Neural cell (in vitro differentiated cells): Measurements from ENCODE around the gene SELENOW. TPM values are rescaled to one million over a fixed set of nuclear protein-coding genes. Genes with fewer than 3 reads are reported as not detected.

Experiments
- H2AFZ ChIP-seq: fragments of 200-600, 300-800 bp; sonication (generic), shearing (Covaris generic); 2 replicates; pipeline ENCODE4 v1.6.0; 2014; ENCODE audit warnings: low read depth, mild to moderate bottlenecking, antibody characterized with exemption, low read length, moderate library complexity
- H3F3A ChIP-seq: fragments of 200-600 bp; shearing (Covaris generic); 2 replicates; pipeline ENCODE4 v1.6.1; 2016; ENCODE audit warnings: mild to moderate bottlenecking, moderate library complexity, mixed read lengths, antibody characterized with exemption, low read length; ENCODE audit not compliant: insufficient read depth, poor library complexity, severe bottlenecking
- H3K27ac ChIP-seq: fragments of 200-600, 300-800 bp; sonication (generic), shearing (Covaris generic); 2 replicates; pipeline ENCODE4 v1.5.1; 2014; ENCODE audit warnings: mild to moderate bottlenecking, low read length, moderate library complexity
- H3K27me3 ChIP-seq: fragments of 300-800, 200-600 bp; sonication (generic), shearing (Covaris generic); 2 replicates; pipeline ENCODE4 v1.6.0; 2014; ENCODE audit warnings: mild to moderate bottlenecking, low read depth, low read length, moderate library complexity; ENCODE audit not compliant: insufficient read depth
- H3K36me3 ChIP-seq: fragments of 300-800, 200-600 bp; sonication (generic), shearing (Covaris generic); 2 replicates; pipeline ENCODE4 v1.5.1; 2014; ENCODE audit warnings: mild to moderate bottlenecking, antibody characterized with exemption, low read length, moderate library complexity; ENCODE audit not compliant: insufficient read depth
- H3K4me2 ChIP-seq: fragments of 300-800, 200-600 bp; sonication (generic), shearing (Covaris generic); 2 replicates; pipeline ENCODE4 v1.6.0; 2014; ENCODE audit warnings: mild to moderate bottlenecking, low read length
- H3K4me3 ChIP-seq: fragments of 300-800, 200-600 bp; sonication (generic), shearing (Covaris generic); 2 replicates; pipeline ENCODE4 v1.5.1; 2014; ENCODE audit warnings: mild to moderate bottlenecking, low read length, moderate library complexity
- H3K79me2 ChIP-seq: fragments of 200-600 bp; shearing (Covaris generic); replicated peaks from 2 replicates; pipeline ENCODE4 v1.6.0; 2014; ENCODE audit warnings: mild to moderate bottlenecking, low read length, moderate library complexity; ENCODE audit not compliant: insufficient read depth
- H3K9ac ChIP-seq: fragments of 300-800, 200-600 bp; sonication (generic), shearing (Covaris generic); 2 replicates; pipeline ENCODE4 v1.6.1; 2016; ENCODE audit warnings: mild to moderate bottlenecking, low read length, mixed read lengths
- H3K9me2 ChIP-seq: fragments of 200-600 bp; shearing (Covaris generic); 2 replicates; pipeline ENCODE4 v1.6.1; 2016; ENCODE audit warnings: mild to moderate bottlenecking, low read length, mixed read lengths; ENCODE audit not compliant: insufficient read depth
- H3K9me3 ChIP-seq: fragments of 200-600, 300-800 bp; sonication (generic), shearing (Covaris generic); 2 replicates; pipeline ENCODE4 v1.6.1; 2016; ENCODE audit warnings: mild to moderate bottlenecking, mixed run types, low read length, moderate library complexity, mixed read lengths
- H4K20me1 ChIP-seq: fragments of 200-600 bp; shearing (Covaris generic); 2 replicates; pipeline ENCODE4 v1.6.1; 2016; ENCODE audit warnings: mild to moderate bottlenecking, mixed run types; ENCODE audit not compliant: insufficient read depth
- CTCF ChIP-seq: fragments of 450-650 bp; IDR thresholded peaks from 2 replicates; pipeline ENCODE4 v1.5.1; 2014; ENCODE audit warnings: antibody characterized with exemption, mild to moderate bottlenecking, moderate library complexity; ENCODE audit not compliant: poor library complexity, severe bottlenecking
- EP300 ChIP-seq: fragments of 450-650 bp; conservative IDR thresholded peaks from 2 replicates; pipeline ENCODE4 v1.6.1; 2014; ENCODE audit warnings: antibody characterized with exemption, mild to moderate bottlenecking, moderate library complexity; ENCODE audit not compliant: poor library complexity, severe bottlenecking
- EZH2 ChIP-seq: fragments of 200-600, 300-800 bp; shearing (Covaris generic), sonication (generic); IDR thresholded peaks from 2 replicates; pipeline ENCODE4 v1.6.1; 2014; ENCODE audit warnings: antibody characterized with exemption, low read length, borderline replicate concordance, mild to moderate bottlenecking; ENCODE audit not compliant: insufficient read depth, poor library complexity, severe bottlenecking
- MXI1 ChIP-seq: fragments of 450-650 bp; conservative IDR thresholded peaks from 2 replicates; pipeline ENCODE4 v1.6.1; 2014; ENCODE audit warnings: antibody characterized with exemption, mild to moderate bottlenecking; ENCODE audit not compliant: poor library complexity, severe bottlenecking
- POLR2AphosphoS5 ChIP-seq: IDR thresholded peaks from 2 replicates; pipeline ENCODE4 v1.6.1; 2012
- RAD21 ChIP-seq: fragments of 450-650 bp; conservative IDR thresholded peaks from 2 replicates; pipeline ENCODE4 v1.6.1; 2014; ENCODE audit warnings: antibody characterized with exemption, mild to moderate bottlenecking, moderate library complexity
- REST ChIP-seq: IDR thresholded peaks from 2 replicates; pipeline ENCODE4 v1.6.1; 2012; ENCODE audit warnings: borderline replicate concordance
- SMC3 ChIP-seq: fragments of 450-650 bp; conservative IDR thresholded peaks from 2 replicates; pipeline ENCODE4 v1.6.1; 2014; ENCODE audit warnings: antibody characterized with exemption, mild to moderate bottlenecking, moderate library complexity; ENCODE audit not compliant: poor library complexity
- TAF1 ChIP-seq: IDR thresholded peaks from 2 replicates; pipeline ENCODE4 v1.6.1; 2012; ENCODE audit warnings: low read depth
- polyA plus RNA-seq: library from polyadenylated mRNA; depleted of rRNA; stranded (reverse); fragments of >200 nt; gene quantifications from 2 replicates; pipeline ENCODE4 v1.2.3, GENCODE V29; 2014
- small RNA-seq, 3 experiments: library from RNA; depleted of rRNA; stranded (forward); fragments of <200 nt; gene quantifications; one replicate each; pipeline ENCODE3, GENCODE V24; 2012

Gene SELENOW
- polyA plus RNA-seq, 1 donor from 2014 or later: 811 TPM

GRCh38 chr19:47832723-47833122 lies 54.2 kb downstream of the SELENOW start:
- no peak overlapping the region for H3K4me2 ChIP-seq
- no peak overlapping the region for H3K4me3 ChIP-seq
- TF ChIP-seq EZH2 (no peak), EP300 (no peak), SMC3 (no peak), TAF1 (no peak), POLR2AphosphoS5 (no peak), MXI1 (no peak), RAD21 (no peak), CTCF (no peak), REST (no peak)
- H3K27me3 ChIP-seq: no peaks in the 10 kb centered on the region
- no peaks in the 10 kb centered on the region for H3K9me2 ChIP-seq
- H2AFZ ChIP-seq: no peak overlapping the region
- H3F3A ChIP-seq: no peaks in the 10 kb centered on the region
- no peak overlapping the region for H3K9ac ChIP-seq
- no peak overlapping the region for H3K27ac ChIP-seq
- H4K20me1 ChIP-seq: no peaks in the 10 kb centered on the region
- no peaks in the 10 kb centered on the region for H3K9me3 ChIP-seq
- H3K36me3 ChIP-seq: no peaks in the 10 kb centered on the region
- no peaks in the 10 kb centered on the region for H3K79me2 ChIP-seq

Small RNA genes lying within 50 kb of the gene (small RNA-seq; reads per million reads assigned to genes)
- gene AC008745.1: 0 reads per million in 3 experiments
- 0 reads per million in 3 experiments for gene SNORD23

Other genes with a start within 250 kb of the SELENOW start
- gene ZNF541, start 205.6 kb upstream of the SELENOW start, polyA plus RNA-seq: not detected in 2 replicates
- gene BICRA, start 169.6 kb upstream of the SELENOW start, polyA plus RNA-seq: 0.11 and 3.4 TPM in 2 replicates
- gene EHD2, start 65.3 kb upstream of the SELENOW start, polyA plus RNA-seq: not detected in 2 replicates
- gene NOP53, start 33.2 kb upstream of the SELENOW start, polyA plus RNA-seq: 65.0 and 87.0 TPM in 2 replicates
- not detected in 2 replicates for gene TPRX1, start 25.8 kb downstream of the SELENOW start, polyA plus RNA-seq
- not detected in 2 replicates for gene CRX, start 43.2 kb downstream of the SELENOW start, polyA plus RNA-seq
- gene TPRX2, start 80.5 kb downstream of the SELENOW start, polyA plus RNA-seq: not detected in 2 replicates
- gene SULT2A1, start 107.6 kb downstream of the SELENOW start, polyA plus RNA-seq: not detected in 2 replicates
- gene BSPH1, start 213.5 kb downstream of the SELENOW start, polyA plus RNA-seq: not detected in 2 replicates
- not detected in 2 replicates for gene ELSPBP1, start 215.9 kb downstream of the SELENOW start, polyA plus RNA-seq